ENCODE data around the gene NCOA1. TPM values are rescaled to one million over a fixed set of nuclear protein-coding genes. Genes with fewer than 3 reads are reported as not detected.

The NCOA1 gene
- total and polyA plus RNA-seq, 10 of the 15 experiments (the other 5 are each of a cell fraction or from before 2014, with no cell fraction given), result 1.8 to 35.6 (median 6.1) TPM

DNA sequence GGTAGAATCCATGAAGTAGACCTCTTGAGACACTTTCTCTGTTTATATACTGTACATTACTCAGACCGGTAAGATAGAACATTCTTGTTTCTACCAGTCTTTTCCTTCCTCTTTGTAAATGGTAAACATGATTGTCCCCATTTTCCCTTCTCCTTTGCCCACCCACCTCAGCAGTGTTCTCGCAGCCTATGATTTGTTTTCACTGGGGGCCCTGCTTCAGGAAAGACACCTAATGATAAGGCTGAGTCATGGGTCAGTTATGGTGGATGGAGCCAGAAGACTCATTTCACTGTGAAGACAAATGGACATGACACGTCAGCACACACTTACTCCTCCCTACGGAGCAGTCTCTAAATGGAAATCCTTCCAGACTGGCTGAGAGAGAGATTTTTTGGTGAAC, 325.8 kb downstream of the NCOA1 start:
- no peak for FAIRE-seq
- TF ChIP-seq MTA2 (IDR thresholded peaks at IDR 0.05; ENCODE audit: low read depth) (no peak), BRCA1 (IDR thresholded peaks at IDR 0.05; ENCODE audit: low read depth, low read length) (no peak), SREBF1 (IDR thresholded peaks at IDR 0.05; ENCODE audit: low read length) (no peak), BMI1 (IDR thresholded peaks at IDR 0.05; ENCODE audit: borderline replicate concordance) (no peak), ZSCAN29 (IDR thresholded peaks at IDR 0.05) (no peak), TCF7 (IDR thresholded peaks at IDR 0.05; ENCODE audit: borderline replicate concordance) (no peak), SPI1 (IDR thresholded peaks at IDR 0.05; ENCODE audit: borderline replicate concordance, insufficient read depth, low read depth, low read length) (no peak)
- TF ChIP-seq, protein P1, sequence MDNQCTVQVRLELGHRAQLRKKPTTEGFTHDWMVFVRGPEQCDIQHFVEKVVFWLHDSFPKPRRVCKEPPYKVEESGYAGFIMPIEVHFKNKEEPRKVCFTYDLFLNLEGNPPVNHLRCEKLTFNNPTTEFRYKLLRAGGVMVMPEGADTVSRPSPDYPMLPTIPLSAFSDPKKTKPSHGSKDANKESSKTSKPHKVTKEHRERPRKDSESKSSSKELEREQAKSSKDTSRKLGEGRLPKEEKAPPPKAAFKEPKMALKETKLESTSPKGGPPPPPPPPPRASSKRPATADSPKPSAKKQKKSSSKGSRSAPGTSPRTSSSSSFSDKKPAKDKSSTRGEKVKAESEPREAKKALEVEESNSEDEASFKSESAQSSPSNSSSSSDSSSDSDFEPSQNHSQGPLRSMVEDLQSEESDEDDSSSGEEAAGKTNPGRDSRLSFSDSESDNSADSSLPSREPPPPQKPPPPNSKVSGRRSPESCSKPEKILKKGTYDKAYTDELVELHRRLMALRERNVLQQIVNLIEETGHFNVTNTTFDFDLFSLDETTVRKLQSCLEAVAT (IDR thresholded peaks at IDR 0.05), result no peak
- TF ChIP-seq, protein P2, sequence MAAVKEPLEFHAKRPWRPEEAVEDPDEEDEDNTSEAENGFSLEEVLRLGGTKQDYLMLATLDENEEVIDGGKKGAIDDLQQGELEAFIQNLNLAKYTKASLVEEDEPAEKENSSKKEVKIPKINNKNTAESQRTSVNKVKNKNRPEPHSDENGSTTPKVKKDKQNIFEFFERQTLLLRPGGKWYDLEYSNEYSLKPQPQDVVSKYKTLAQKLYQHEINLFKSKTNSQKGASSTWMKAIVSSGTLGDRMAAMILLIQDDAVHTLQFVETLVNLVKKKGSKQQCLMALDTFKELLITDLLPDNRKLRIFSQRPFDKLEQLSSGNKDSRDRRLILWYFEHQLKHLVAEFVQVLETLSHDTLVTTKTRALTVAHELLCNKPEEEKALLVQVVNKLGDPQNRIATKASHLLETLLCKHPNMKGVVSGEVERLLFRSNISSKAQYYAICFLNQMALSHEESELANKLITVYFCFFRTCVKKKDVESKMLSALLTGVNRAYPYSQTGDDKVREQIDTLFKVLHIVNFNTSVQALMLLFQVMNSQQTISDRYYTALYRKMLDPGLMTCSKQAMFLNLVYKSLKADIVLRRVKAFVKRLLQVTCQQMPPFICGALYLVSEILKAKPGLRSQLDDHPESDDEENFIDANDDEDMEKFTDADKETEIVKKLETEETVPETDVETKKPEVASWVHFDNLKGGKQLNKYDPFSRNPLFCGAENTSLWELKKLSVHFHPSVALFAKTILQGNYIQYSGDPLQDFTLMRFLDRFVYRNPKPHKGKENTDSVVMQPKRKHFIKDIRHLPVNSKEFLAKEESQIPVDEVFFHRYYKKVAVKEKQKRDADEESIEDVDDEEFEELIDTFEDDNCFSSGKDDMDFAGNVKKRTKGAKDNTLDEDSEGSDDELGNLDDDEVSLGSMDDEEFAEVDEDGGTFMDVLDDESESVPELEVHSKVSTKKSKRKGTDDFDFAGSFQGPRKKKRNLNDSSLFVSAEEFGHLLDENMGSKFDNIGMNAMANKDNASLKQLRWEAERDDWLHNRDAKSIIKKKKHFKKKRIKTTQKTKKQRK (IDR thresholded peaks at IDR 0.05; ENCODE audit: low read depth, low read length), result no peak
- TF ChIP-seq, protein P3, sequence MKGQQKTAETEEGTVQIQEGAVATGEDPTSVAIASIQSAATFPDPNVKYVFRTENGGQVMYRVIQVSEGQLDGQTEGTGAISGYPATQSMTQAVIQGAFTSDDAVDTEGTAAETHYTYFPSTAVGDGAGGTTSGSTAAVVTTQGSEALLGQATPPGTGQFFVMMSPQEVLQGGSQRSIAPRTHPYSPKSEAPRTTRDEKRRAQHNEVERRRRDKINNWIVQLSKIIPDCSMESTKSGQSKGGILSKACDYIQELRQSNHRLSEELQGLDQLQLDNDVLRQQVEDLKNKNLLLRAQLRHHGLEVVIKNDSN (IDR thresholded peaks at IDR 0.05; ENCODE audit: borderline replicate concordance, extremely low read length, insufficient read depth, low read depth, low read length), result no peak
- 95% methylated on average over 4 of the region's 4 CpGs for WGBS (ENCODE audit: insufficient coverage, insufficient replicate concordance, low lambda C conversion rate, missing lambda C conversion rate)
- ATAC-seq, result no peak
- BruUV-seq (replicated peaks), result no TSS peak
- Histone ChIP-seq H2AFZ (ENCODE audit: control insufficient read depth, low read depth, low read length) (no peak overlapping the region), H3K27ac (ENCODE audit: control insufficient read depth, insufficient read depth) (no peak overlapping the region), H3K27me3 (replicated peaks in 1 of 2; ENCODE audit: control insufficient read depth in 2 of 2, insufficient read depth in 2 of 2, low read length in 1 of 2) (no peaks in the 10 kb centered on the region), H3K4me2 (ENCODE audit: control insufficient read depth, insufficient read depth) (no peak overlapping the region), H3K4me3 (no peak overlapping the region), H3K9me3 (replicated peaks; ENCODE audit: control insufficient read depth, insufficient read depth, low read length) (no peaks in the 10 kb centered on the region), H4K20me1 (ENCODE audit: control insufficient read depth, insufficient read depth) (no peaks in the 10 kb centered on the region), H3K4me1 (ENCODE audit: control insufficient read depth, insufficient read depth, low read length) (no peaks in the 10 kb centered on the region), H3K36me3 (ENCODE audit: control insufficient read depth in 2 of 2, insufficient read depth in 2 of 2, low read length in 1 of 2) (peaks cover 34 to 37% of the 10 kb centered on the region in 2 experiments), H3K9ac (ENCODE audit: control insufficient read depth, insufficient read depth, low read length) (no peak overlapping the region), H3K79me2 (ENCODE audit: control insufficient read depth, insufficient read depth, low read length) (peaks cover 3% of the 10 kb centered on the region)
- in situ Hi-C loops (cut with MboI), result no loop called here
- intact Hi-C loops (cut with micrococcal nuclease; ENCODE audit: unreplicated experiment), result no loop called here
- SMC1A ChIA-PET (ENCODE audit: uncharacterized antibody, unreplicated experiment), result no interaction called here
- CTCF ChIA-PET, result interaction anchor here (0.8 kb wide), 1 partner anchor 404 kb away, joined by 3 read pairs; no protein-coding TSS in a partner anchor
- no peak for DNase-seq (ENCODE audit: low read depth, low spot score)
- RAD21 ChIA-PET (ENCODE audit: unreplicated experiment), result no interaction called here
- POLR2A ChIA-PET, result no interaction called here

Measured in GM12878 (cell line).